DMS79 treated with DMSO at 0.1 percent for 48 hours (cell line): ENCODE measurements around the gene DYNC1I1.

Source experiments
- DNase-seq: peaks from one replicate; lab custom pipeline; 2025; lab: John Stamatoyannopoulos, UW

DYNC1I1 gene

GRCh38 chr7:96136600-96137239 is 364.4 kb downstream of the DYNC1I1 start:
- no peak for DNase-seq

DNA sequence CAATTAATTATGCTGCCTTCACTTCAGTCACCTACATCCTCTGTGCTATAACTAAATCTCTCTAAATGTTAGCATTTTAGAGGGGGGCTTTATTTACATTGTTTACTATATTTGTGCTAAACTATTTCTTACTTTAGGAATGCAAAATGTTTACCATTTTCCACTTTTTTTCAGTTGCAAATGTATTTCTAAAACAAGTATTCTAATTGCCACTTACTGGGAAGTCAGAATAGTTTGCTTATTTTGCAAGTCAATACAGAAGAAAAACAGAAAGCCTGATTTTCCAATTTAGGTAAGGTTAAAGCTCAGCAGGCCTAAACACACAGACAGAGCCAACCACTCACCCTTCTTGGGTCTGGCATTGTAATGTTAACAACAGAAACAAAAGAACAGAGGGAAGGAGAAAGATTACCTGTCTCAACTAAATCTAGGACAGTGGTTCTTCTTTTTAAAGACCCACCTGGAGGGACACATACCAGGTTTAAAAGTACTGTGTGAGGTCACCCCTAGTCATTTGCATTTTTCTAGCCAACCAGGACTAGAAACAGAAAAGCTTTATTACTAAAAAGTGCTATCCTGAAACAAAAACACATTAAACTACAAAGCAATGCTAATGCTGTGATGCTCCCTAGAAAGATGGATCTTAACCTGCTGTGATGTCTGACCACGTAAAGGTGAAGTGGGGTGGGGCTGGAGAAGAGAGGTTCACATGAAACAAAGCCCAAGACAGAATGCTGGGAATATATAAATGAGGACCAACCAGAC is 371.3 kb downstream of the DYNC1I1 start:
- DNase-seq: no peak

GRCh38 chr7:96144260-96144526 is 371.8 kb downstream of the DYNC1I1 start:
- no peak for DNase-seq
